CD4-positive, alpha-beta T cell treated with Interleukin-15 for 4 hours (primary cell): ENCODE measurements around the gene OR2H2.

ENCODE experiments used
- DNase-seq: peaks from one replicate; pipeline ENCODE4 v3.0.0-alpha.2; 2020; ENCODE audit warnings: low spot score

OR2H2 gene

DNA sequence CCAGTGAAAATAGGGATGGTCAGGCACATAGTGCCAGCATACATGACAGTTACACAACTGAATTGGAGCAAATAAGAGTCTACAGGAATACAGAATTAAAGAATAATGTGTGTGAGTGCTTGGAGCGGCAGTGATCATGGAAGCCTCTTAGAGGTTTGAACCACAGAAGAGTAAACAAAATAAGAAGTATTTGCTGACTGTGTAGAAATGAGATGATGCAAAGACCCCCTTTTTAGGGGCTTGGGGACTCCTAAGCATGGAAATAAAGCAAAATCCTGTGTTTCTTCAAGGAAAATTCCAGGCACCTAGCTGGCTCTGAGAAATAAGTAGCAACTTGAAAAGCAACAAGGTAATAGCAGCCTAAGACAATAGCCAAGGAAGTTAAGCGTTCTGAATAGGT lies 6.8 kb downstream of the OR2H2 start:
- no peak for DNase-seq

DNA sequence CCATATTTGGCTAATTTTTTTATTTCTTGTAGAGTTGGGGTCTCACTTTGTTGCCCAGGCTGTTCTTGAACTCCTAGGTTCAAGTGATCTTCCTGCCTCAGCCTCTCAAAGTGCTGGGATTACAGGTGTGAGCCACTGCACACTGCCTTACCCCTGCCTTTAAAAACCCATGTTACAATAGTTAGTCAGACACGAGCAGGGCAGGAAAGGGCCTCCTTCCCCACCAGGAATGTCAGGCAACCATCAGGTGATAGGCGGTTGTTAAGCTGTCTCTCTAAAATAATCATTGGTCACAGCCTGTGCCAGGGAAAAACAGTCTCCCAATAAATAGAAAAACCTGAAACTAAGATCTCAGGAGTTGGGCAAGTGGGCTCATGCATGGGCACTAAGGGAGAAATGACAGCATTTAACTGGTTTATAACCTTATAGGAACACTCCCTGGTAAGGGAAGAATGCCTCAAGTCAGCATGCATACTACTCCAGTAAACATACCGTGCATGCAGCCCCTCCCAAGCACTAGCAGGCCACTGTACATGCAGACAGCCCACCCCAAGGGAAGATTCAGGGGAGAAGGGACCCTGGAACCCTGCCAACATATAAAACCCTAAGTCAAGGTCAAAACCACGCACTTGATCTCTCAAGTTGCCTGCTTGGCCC lies 8.4 kb downstream of the OR2H2 start:
- no peak for DNase-seq

DNA sequence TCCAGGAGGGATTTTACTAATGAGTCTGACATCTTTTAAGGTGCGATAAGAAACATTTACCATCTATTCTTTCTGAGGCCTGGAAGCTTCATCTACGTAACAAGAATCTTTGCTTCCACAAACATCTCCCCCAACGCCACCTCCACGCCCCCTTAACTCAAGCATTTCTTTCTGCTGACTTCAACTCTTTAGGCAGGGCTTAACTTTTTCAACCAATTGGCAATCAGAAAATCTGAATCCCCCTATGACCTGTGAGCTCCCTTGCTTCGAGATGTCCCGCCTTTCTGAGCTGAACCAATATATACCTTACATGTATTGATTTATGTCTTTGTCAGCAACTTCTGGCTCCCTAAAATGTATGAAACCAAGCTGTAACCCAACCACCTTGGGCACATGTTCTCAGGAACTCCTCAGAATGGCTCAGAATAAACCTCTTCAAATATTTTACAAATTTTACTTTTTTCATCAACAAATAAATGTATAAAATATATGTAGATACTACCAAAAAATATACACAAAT lies 11.5 kb downstream of the OR2H2 start:
- no peak for DNase-seq

DNA sequence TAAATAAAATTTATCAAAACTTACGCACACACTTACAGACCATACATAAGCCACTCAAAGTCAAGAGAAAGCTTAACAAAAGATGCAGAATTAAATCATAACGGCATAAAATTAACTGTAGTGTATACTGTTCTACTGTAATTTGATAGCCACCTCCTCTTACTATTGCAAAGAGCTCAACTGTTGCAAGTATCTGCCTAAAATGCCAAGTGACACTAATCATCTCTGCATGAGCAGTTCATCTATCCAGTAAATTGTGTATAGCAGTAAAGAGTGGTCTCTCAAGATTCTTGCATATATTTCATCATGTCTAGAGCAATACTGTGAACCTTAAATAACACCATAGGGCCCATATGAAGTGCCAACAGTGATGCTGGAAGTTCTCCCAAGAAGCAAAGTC lies 12.3 kb downstream of the OR2H2 start:
- DNase-seq = no peak

DNA sequence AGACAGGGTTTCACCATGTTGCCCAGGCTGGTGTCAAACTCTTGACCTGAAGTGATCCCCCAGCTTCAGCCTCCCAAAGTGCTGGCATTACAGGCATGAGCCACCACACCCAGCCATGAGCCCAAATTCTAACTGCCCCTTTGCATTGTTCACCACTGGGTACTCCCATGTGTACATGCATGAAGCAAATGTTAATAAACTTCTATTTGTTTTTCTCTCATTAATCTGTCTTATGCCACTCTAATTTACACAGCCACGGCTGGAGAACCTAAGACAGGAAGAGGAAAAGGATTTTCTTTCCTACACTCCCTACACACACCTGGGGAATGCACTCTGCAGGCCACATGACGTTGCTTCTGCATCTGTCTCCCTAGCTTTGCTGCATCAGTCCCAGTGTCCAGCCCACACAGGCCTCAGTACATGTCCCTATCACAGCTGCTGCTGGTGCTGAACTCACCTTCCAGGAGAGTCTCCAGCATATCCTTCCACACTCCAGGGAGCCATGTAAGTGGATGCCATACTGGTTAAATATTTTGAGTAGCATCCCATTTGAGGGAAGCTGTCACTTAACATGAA lies 13.3 kb downstream of the OR2H2 start:
- no peak for DNase-seq

DNA sequence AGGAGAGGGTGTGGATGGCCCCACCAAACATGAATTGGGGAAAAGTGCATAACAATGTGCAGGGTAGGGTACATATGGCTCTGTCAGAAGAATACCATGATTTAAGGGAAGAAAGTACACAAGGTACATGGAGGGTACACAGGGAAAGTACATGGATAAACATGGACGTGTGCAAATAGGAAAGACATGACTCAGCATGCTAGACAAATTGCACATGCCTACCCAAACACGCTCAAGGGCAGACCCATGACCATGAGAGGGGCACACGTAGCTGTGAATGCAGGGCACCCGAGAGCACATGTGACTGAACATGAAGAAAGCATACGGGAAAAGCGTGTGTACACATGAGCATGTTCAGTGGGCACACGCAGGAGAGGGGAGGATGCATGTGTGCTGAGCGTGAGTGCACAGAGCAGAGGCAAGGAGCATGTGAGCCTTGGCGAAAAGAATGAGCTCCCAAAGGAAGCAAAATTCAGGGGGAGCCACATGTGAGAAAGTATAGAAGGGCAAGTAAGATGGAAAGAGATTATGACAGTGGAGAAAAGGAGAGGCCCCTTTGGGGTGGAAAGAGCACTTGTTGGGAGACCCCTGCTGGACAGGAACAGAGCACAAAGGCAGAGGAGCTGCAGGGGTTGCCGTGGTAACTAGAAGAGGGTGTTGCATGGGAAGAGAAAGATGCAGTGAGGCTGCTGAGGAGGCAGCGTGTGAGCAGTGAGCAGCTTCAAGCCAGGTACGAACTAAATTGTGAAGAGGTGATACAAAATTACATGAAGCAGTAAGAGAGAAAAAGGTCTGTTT lies 17.8 kb downstream of the OR2H2 start:
- no peak for DNase-seq

DNA sequence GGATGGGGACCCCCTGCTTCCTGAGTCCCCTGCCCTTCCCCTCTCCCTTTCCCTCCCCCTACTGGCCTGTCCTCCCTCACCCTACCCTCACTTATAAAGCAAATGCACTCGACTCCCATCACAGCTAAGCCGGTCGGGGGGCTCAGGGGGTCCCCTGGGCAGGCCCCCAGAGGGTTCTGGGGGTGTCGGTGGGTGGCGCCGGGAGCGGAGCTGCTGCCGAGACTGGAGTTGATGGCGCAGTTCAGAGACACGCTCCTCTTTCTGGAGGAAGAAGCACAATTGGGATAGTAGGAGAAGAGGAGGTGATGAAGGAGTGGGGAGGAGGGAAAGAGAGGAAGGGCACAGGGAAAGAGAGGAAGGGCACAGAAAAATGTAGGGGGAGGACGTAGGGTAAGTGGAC lies 18.5 kb downstream of the OR2H2 start:
- no peak for DNase-seq

DNA sequence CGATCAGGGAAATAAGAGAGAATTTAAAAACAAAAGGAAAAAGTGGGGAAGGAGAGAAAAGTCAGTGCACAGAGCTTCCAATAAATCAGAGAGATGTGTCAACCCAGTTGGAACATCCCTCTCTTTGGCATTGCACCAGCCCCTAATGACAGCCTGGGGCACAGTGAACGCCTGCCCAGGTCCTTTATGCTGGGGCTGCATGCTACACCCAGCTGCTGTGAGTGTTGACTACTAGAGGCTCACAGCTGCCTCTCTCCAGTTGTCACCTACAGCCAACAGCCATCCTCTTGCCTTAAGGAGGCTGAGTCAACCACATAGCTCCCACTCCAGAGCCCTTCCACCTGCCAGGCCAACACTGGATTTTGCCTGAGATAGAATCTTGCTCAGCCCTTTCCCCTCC lies 19.0 kb downstream of the OR2H2 start:
- DNase-seq = no peak

DNA sequence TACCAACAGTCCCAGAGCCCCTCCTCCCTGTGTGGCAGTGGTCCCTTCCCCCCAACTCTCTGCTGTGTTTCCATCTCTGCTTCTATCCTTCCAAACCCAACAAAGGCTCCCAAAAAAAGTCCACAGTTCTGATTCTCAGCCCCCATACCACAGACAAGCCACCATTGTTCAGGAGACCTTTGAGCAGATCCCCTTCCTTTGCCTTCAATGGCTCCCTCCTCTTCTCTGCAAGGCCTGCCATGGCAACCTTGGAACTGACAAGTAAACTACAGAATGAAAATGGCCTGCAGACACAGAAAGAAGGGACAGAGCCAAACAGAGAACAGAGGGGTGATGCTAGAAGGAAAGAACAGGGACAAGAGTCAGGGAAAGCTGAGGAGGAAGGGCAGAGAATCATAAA lies 23.2 kb downstream of the OR2H2 start:
- DNase-seq = no peak

DNA sequence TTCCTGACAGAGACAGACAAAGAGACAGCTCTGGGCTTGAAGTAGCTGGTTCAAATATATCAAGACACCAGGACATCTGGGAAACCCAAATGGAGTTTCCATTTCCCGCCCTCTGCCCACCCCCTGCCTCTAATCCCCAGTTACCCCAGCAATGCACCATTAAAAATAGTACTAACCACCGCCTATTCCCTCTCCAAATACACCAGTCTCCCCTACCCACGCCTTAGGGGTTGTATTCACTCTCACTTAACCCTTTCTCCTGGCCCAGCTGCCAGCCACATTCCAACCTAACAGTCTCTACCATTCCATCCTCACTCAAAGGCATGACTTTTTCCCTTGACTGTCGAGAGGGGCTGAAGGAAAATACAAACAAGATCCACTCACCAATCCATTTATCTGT lies 25.6 kb downstream of the OR2H2 start:
- DNase-seq = no peak

DNA sequence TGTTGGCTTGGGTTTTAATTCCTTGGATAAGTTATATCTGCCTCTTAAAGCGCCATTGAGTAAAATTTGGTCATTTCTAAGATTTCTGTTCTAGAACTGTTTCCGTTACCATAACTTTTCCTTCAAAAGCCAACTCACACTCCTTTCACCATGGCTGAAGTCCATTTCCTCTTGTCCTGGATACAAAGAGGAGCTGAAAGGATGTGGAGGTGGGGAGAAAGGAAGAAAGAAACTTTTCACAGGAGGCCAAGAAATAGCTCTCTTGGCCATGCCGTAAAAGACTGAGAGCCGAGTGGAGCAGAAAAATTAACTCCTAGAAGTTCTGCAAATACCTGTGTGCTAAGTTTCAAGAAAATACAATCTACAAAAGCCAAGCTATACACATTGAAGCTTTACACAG lies 26.5 kb downstream of the OR2H2 start:
- no peak for DNase-seq

DNA sequence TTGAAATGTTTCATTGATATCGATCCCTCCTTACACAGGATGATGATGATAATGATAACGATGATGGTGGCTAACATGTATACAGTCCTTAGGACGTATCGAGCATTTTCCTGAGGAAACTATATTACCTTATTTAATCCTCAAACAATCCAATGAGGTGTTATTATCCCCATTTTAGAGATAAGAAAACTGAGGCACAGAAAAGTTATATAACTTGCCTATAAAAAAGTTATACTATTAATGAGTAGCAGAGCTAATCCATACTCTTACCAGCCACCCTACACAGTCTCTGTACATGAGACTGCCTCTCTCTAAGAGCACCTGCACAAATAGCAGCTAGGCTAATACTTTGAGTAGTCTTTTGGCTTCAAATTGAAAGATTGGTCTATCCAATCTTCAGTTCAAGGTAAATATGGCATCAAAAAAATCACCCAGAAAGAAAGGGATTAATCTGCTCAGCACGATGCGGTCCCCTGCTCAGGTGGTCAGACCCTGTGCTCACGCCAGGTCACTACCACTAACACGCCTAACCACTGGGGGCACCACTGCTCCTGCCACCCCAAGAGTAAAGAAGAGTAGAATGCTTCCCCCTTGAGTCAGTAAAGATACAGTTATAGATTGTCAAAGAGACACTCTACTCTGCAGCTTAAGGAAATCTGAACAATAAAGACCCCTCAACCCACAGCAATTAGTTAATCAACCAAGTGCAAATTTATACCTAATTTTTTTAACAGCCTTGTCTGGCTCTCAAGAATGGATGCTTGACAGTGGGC lies 33.0 kb downstream of the OR2H2 start:
- DNase-seq = no peak

DNA sequence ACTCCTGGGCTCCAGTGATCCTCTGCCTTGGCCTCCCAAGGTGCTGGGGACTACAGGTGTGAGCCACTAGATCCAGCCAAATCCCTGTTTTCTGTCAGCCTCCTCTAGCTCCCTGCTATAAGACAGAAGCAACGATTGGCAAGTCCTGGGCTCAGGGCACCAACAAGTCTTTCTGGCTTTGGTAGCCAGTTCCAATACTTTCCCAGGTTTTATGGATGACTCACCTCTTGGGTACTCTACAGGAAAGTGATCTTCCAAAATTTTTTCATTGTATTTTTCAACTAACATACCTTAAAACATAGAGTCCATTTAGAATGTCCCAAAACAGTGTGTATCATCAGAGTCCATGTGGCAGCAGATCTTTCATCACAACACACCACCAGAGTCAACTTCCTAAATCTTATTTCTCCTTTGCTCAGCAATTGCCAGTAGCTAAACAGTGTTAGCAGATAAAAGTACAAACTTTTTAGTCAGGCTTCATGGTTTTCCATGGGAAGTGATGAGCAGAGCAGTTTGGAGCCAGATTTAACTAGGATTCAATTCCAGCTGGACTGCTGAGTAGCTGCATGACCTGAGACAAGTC lies 34.7 kb downstream of the OR2H2 start:
- no peak for DNase-seq

DNA sequence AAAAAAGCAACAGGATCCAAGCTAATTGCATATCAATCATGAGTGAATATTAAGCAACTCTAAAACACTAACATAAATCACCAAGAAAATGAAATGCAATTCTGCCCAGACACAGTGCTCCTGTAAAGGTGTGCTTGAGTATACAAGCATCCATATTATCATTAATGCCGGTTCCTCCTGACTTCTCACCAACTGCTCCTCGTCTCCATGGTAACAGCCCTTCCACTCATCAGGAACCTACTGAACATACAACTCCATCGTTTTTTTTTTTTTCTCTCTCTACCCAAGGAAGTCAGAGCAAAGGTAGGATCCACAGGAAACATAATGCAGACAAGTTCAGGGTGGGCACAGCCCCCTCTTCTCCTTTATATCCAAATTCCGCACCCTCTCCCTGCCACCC lies 35.7 kb downstream of the OR2H2 start:
- no peak for DNase-seq

DNA sequence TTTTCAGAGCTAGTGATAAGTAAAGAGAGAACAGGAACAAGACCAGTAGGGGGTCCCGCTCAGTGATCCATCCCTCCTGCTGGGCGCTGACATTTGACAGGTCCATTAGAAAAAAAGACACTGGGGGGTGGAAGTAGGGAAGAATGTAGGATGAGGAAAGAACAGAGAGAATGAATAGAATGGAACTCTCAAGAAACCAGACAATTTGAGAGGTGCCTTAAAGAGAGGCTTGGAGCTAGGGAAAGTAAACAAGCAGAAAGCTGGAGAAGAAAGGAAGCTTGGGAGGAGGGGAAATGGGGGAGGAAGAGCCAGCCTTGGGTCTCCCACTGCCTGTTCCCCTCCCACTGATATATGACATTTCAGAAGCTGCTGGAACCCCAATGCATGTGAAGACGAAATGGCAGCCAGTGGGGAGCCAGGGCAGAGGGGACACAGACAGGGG lies 39.6 kb downstream of the OR2H2 start:
- DNase-seq = no peak

DNA sequence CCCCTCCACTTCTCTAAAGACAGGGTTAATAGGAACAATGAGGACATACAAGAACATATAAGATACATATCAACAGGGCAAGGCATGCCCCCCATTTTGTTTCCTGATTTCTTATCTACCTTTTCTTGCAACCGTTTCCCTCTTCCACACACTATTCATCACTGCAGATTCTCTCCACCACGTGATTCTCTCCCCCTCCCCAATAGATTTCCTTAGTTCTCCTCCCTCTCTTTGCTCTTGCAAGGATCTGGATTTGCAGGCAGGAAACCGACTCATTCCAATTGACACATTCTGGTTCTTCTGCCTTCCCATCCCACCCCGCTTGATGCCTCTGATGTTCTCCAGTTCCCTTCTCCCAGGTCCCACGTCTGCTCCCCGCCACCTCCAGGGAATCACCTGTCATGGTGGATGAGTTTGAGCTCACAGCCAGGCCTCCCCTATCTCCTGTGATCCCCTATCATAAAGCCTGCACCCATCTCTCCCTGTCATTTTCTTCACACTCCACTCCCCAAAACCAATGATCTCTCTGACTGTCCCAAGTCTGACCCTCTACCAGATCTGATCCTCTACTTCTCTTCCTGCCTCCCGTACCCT lies 40.5 kb downstream of the OR2H2 start:
- DNase-seq = no peak

DNA sequence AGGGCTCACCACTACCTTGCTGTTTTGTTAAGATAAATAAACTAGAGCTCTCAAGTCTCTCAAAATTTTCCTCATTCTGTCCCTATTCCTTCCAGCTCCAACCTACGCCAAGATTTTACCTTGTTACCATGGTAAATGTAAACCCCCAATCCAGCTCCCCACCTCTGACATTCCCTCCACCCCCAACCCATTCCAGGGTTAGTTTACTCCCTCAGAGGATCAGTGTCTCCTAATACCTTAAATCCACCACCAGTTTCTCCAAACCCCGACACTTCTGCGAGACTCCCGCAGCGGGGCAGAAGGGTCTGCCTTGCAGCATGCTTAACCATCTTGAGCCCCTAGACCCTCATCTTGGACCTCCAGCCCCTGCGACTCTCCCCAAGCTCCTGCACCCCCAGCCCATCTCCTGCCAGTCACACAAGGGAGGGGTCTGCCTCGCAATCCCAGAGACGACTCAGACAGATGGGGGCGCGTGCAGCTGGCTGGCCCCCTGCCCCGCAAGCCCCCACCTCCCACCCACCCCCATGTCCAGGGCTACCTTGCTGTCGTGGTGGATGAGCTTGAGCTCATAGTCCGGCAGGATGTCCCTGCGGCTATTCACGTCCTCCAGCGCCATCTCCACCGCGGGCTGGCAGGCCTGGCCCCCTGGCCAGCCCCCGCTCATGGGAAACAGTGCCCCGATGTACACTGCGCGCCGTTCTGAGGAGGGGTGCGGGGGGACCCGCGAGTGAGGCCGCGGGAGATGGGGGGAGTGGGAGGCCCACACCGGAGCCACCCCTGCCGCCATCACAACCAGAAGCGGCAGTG lies 42.2 kb downstream of the OR2H2 start:
- no peak for DNase-seq

DNA sequence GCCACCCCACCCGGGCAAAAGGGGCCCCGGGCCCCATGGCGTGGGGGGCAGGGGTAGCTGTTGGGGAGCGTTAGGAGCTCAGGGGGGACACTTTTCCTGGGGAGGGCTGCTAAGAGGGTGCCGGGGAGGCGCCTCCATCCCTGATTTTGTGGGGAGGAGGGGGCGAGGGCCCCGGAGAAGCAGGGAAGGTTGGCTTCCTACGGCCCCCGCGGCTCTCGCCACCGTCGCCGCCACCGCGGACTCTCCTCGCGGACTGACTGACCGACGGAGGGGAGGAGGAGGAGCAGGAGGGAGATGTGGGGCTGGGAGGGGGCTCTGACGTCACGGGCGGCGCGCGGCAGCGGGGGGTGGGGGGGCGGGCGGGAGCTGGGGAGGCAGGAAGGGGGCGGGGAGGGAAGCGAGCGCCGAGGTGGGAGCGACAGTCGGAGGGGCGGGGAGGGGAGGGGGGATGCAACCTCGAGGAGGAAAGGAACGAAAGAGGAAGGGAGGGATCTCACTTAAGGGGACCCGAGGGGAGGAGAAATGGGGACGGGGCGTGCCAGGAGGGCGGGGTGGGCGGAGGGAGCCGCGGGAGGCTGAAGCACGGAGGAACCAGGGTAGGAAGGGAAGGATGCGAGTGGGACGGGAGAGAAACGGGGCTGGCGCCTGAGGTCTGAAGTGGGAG lies 43.0 kb downstream of the OR2H2 start:
- peak; percentile 37 for DNase-seq

DNA sequence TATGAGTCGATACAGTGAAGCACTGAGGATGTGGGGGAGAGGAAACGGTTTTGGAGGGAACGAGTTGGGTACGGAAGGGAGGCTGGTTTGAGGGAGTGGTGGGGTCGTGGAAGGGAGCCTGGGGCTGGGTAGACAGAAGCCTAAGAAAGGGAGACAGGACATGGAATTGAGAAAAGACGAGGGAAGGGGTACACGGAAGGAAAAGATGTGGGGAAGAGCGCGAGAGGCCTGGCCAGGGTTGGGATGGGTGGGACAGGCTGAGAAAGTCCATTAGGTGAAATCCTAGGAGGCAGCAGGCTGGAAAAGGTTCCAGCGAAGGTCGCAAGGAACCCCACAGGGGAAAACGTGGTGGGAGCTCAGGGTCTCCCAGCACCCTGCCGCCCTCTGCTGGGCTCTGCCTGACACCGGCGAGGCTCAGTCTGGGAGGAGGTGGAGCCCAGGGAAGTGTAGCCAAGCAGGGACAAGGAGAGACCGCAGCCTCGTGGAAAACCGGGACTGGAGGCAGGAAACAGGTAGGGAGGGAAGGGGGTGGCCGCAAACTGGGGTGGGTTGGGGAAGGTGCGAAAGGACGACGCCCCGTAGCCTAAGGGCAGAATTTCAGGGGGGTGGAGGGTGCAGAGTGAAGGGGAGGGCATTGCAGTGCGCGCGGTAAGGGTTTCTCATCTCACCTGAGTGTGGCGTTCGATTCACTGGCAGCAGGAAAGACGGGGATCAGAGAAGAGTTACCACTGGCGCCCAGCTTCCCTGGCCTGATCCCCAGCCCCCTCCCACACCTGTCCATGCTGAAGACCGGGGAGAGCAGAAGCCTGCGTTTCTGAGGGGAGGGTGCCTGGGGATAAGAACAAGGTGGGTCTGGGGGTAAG lies 43.7 kb downstream of the OR2H2 start:
- DNase-seq = peak; percentile 36
